Bone marrow (tissue), 2 donors: Measurements from ENCODE around the gene CLDN7.
A peak's percentile ranks its signal among the peaks of the same experiment; 100 is the strongest.

ENCODE experiments used
- DNase-seq, 2 donors: peaks; one replicate each; lab custom pipeline; 2025; lab: John Stamatoyannopoulos, UW

The CLDN7 gene

DNA sequence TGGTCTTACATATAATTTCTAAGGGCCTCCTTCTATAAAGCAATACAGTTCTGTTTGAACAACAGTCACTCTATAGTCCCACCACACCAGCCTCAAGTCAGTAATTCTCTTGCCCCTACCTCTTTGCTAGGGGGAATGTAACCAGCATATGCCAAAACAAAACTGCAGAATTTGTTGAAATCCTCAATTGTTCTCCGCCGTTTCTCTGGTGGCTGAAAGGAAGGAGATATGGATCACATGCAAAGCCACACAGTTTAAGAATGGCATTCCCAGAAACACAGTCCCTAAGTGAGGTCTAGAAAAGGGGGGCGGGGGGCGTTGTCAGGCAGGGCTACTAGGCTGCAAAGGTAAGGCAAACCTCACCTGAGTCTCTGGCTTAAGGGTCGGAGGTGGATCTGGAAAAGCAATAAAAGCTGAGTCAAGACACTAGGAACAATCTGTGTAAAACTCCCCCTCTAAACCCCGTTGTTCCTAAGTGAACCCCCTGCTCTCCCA is 25.0 kb downstream of the CLDN7 start:
- no peak for DNase-seq

DNA sequence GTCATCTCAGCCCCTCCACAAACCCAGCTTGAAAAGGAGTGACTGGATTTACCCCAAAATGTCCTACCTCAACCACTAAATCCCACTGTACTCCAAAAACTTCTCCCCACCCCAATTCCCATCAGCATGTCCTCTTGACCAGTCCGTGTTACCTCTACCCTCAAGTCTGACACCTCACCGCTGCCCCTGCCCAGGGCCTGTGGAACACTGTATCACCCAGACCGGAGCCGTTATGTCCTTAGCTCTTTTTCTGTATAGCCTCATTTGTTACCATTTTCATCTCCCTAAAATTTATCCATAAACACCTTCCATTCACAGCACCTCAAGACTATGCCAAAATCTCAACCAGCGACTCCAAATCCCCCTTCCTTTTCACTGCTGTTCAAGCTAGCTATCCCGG is 25.5 kb downstream of the CLDN7 start:
- DNase-seq, result no peak

DNA sequence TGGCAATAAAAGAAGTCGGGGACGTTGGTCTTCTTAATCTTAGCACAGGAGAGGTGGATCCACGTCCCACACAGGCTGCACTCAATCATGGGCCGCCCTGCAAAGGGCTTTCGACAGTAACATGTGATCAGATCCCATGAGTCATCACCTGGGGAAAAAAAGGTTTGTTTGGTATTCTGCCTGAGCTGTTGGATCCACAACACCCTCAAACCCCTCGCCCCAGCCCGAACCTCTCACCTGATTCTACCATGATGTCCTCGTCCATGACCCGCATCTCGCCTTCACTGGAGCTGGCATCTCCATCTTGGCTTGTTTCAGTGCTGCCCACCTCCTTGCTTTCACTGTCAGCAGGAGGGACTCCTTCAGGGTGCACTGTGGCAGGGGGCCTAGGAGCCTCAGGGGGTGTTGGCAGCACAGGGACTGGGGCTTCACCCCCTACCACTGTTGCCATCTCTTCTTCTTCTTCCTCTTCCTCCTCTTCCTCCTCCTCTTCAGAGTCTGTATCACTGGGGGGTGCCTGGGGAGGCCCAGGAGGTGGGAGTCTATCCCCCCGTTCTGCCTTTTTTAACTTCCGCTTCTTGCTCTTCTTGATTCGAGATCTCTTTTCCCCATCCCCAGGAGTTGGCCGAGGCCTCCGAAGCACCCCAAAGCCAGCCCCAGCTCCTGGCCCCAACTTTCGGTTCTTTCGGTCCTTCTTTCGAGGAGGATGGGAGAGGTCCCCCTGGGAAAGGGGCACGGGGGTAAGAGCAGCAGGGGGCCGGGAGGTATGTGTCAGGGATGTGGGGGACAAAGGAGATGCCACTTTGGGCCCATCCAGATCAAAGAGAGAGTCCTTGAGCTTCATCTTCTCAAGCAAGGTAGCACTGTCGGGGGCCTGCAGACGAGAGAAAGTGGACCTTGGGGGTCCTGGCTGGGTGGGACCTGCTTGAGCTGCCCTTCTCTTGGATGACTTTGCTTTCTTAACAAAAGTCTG is 26.3 kb downstream of the CLDN7 start:
- no peak for DNase-seq

DNA sequence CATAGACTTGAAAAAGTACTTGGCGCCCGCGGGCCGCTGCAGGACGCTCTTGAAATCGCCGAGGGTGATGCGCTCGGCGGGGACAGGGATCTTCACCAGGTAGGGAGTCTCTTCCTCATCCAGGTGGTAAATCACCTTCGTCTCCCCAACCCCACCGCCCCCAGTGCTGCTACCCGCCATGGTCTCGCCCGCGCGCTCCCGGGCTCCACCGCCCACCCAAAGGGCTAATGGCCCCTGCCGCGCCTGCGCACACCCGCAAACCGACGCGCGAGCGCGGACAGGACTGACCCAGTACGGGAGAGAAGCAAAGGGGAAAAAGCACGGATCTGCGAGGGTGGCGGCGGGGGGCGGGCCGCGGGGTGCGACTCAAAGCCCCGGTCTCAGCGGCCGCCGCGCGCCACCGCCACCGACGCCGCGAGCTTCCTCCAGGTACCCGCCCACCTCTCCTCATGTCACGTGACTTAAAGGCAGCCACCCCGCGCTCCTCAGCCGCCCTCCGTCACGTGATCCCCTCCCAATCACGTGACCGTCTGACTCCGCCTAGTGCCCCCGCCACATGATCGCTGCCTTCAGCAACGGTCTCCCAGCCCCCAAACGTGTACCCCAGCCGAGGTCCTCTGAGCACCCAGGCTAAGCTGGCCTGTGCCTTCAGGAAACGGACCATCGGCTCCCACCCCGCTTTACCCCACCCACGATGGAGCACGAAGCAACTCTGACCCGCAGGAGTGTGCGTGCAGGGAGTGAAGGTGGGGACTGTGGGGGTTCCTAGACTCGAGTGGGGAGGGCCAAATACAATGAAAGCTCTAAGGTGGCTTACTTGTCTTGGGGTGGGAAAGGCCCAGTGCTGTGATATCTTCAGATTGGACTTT is 28.0 kb downstream of the CLDN7 start, which contains the start of gene DVL2:
Gene DVL2 (minus strand): TSS at position 435 of the 869 bp plus-strand sequence. CDS start 255 bp downstream, at position 180.
- peak; percentile 82 to 94 for DNase-seq

DNA sequence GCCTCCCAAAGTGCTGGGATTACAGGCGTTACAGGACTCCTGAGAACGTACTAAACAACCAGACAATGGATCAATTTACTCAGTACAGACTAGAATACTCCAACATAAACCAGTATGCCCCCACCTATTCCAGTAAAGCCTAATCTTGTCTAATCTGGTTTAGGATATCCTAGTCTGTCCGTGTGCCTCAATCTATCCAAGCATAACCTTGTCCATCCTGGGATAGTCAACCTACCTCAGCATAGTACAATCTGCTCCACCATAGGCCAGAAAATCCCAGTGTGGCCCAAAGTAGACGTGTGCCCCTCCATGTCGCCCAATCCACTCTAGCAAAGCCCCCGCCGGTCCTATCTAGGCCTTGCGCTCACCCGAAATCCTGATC is 28.6 kb downstream of the CLDN7 start:
- DNase-seq, result no peak

DNA sequence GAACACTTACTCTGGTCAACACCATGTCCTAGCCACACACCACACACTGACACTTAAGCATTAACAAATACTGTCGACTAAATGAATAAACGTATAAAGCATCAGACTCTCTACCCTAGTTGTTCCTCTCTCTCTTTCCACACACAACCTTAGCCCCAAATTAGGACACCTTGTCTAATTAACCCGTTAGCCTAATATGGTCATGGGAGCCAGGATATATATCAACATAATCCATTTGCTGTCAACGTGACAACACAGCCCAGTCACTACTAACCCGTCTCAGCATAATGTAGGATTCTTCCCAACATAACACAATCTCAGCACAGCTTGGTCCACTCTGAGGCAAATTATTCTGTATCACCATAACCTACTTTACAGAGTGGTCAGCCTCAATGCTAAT is 30.2 kb downstream of the CLDN7 start:
- DNase-seq, result no peak

DNA sequence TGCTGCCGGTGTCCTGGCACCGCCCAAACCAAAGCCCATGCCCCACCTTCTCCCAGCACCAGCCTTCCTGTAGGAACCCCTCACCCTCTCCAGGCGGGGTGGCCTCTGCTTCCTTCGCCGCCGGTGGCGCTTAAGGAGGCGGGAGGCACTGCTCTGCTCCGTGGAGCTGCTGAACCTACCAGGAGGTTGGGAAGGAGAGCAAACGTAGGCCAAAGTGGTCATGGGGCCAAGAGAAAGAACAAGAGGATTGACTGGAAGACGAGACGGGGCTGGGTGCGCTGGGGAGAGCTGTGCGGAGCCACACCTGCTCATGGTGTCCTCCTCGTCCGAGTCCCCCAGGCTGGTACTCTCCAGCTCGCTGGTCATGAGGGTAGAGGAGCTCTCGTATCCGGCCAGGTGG is 32.8 kb downstream of the CLDN7 start:
- no peak for DNase-seq

DNA sequence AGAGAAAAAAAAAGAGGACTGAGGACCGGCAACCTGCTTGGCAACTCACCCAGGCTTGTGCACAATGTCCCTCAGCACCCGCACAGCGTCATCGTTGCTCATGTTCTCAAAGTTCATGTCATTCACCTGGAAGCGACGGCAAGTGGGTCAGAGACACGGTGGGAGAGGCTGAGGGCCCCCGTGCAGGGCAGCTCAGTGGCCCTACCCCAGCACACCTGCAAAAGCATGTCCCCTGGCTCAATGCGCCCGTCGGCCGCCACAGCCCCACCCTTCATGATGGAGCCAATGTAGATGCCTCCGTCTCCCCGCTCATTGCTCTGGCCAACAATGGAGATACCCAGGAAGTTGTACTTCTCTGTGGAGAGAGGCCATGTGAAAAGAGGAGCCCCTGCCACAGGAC is 33.4 kb downstream of the CLDN7 start:
- no peak for DNase-seq

DNA sequence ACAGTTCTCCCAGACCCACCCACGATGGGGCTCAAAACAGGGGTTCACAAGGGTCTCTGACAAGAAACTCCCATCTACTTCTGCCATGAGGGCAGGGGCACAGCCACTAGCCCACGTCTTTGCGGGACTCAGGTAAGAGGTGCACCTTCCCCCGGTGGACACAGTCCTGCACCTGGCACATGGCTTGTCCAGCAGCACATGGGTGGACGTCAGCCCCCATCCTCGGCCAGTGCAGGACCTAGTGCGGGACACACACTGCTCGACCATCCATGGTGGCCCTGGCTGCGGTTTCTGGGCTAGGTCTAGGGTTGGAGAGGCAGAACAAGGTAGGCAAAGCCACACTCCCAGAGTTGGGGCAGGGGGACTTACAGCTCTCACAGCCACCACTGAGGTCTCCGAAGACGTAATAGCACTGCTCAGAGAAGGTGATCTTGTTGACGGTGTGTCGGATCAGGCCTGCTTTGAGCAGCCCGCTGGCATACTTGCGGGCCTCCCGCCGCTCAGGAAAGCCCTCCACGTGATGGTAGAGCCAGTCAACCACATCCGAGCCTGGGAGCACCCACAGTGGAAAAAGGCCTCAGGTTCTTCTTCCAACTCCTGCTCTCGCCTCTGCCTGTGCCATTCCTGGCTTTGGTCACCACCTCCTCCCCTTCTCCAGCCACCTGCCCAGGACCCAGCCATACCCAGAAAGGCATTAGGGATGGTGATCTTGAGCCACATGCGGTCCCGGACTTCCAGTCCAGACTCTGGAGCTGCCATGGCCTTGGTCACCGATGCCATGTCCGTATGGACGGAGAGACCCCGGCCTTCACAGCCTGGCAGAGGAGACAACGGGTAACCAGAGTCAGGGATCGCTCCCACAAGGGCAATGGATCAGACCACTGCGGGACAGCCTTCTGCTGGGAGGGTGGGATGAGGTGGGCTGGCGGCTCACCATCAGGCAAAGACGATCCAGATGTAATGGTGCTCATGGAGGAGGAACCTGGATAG is 35.3 kb downstream of the CLDN7 start:
- DNase-seq, result no peak

DNA sequence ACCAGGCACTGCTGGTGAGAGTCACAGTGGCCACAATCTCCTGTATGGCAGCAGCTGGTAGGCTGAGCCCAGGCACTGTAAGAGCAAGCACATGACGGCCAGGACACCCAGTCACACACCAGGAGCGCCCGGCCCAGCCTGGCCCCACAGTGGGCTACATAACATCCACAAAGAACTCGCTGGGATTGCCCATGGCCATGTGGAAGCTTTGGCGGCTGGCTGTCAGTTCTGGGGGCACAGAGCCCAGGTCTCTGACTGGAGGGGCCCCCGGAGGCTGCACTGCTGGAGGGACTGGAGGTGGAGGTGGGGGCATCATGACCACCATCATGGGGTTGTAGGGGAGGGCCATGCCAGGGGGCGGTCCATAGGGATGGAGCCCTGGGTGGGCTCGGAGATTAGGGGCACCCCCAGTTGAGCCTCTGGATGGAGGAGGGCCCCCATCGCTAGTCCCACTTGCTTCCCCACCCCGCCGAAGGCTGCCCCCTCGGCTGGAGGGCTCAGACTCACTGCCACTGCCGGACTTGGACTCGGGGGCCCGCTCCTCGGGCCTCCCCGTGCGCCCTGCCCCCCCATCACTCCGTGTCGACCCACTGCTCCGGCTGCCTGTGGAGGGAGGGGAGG is 36.5 kb downstream of the CLDN7 start:
- DNase-seq, result no peak

DNA sequence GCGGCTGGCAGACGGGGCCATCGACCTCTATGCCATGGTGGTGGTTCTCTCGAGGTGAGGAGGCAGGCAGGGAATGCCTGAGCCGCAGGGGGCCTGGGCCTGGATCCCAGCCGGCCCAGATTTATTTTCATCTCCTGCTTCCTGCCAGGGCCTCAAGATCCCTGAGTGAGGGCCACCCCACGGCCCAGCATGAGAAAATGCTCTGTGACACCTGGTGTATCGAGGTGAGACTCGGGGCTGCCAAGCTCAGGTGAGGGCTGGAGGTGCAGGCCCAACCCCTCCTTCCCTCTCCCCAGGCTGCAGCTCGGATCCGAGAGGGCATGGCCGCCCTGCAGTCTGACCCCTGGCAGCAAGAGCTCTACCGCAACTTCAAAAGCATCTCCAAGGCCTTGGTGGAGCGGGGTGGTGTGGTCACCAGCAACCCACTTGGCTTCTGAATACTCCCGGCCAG is 37.6 kb downstream of the CLDN7 start:
- DNase-seq, result no peak

DNA sequence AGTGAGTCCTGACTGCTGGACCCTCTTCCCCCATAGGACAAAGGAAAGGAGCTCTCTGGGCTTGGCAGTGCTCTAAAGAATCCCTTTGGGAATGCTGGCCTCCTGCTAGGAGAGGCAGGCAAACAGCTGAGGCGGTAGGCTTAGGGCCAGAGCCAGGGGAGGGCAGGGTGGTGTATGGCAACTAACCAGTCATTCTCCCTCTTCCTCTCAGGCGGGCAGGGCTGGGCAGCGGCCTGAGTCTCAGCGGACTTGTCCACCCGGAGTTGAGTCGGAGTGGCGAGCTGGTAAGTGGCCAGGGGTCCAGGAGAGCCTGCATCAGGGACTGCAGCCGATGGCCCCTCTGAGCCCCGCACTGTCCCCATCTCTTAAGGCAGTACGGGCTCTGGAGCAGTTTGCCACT is 38.2 kb downstream of the CLDN7 start:
- DNase-seq, result no peak

DNA sequence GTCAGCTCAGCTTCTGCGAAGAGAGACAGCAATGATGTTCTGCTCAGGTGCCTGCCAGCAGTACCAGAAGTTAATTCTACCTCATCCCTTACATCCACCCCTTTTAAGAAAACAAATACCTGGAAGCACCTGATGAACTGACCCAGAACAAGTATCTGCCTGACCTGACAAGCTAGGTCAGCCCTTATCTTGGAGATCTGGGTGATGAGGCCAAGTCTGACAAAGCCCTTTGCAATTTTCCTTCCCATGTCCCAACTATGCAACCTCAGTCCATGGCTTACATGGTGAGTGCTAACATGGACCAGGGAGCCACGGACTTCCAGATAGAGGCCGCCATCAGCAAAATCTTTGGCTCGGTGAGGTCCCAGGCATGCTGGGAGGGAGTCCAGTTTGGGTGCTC is 38.9 kb downstream of the CLDN7 start:
- no peak for DNase-seq

DNA sequence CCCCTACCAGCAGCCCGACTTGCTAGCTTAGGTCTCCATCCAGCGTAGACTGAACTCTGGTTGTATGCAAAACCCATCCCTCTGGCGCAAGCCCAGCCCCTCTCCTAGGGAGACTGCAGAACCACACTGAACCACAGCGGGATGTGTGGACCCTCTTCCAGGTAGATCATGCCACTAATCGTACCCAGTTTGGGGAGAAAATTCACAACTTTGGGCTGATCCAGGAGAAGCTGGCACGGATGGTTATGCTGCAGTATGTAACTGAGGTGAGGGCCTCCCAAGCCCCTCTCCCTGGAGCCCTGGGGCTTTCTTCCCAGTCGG is 39.3 kb downstream of the CLDN7 start:
- DNase-seq, result no peak

DNA sequence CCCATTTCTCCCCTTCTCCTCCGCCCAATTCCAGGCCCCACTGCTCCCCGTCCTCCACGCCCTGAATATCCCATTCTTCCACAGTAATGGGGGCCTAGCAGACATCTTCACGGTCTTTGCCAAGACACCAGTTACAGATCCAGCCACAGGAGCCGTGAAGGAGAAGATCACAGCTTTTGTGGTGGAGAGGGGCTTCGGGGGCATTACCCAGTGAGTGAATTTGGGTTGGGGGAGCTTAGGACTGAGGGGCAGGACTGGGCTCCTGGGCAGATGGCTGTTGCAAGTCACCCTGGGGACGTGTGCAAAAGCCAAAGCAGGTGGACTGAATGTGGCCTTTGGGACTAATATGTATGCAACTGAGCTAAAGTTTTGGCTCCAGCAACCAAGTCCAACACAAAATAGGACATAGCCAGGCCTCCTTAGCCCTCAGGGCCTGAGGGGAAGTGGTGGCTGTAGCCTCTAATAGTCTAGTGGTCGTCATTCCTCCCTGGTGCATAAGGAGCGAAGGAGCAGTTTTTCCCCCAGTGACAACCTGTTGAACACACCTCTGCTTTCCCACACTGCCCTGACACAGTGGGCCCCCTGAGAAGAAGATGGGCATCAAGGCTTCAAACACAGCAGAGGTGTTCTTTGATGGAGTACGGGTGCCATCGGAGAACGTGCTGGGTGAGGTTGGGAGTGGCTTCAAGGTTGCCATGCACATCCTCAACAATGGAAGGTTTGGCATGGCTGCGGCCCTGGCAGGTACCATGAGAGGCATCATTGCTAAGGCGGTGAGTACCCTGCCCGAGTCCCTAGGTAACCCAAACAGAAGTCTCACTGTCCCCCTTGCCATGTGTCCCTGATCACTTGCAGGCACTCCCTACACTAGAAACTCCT is 39.9 kb downstream of the CLDN7 start:
- no peak for DNase-seq

DNA sequence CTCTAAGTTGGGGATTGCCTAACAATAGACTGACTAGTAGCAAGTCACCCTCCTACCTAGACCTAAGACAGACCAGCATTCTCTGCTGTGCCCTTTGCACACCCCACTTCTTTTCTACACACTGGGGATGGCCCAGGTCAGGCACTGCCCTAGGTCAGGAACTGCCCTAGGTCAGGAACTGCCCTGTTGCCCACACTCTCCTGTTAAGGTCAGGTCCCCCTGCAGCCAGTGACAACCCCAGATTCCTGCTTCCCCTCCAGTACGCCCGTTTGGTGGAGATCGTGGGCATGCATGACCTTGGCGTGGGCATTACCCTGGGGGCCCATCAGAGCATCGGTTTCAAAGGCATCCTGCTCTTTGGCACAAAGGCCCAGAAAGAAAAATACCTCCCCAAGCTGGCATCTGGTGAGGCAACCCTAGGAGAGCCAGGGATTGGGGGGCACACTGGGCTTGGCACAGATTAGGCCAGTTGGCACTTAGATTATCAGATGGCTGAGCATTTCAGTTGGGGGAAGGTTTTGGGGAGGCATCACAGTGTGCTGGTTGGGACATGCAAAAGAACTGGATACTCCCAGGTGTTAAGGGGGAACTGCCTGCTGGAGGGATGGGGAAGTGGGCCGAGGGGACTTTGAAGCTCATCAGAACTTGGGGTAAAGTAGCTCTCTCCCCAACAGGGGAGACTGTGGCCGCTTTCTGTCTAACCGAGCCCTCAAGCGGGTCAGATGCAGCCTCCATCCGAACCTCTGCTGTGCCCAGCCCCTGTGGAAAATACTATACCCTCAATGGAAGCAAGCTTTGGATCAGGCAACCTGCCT is 40.8 kb downstream of the CLDN7 start:
- no peak for DNase-seq

DNA sequence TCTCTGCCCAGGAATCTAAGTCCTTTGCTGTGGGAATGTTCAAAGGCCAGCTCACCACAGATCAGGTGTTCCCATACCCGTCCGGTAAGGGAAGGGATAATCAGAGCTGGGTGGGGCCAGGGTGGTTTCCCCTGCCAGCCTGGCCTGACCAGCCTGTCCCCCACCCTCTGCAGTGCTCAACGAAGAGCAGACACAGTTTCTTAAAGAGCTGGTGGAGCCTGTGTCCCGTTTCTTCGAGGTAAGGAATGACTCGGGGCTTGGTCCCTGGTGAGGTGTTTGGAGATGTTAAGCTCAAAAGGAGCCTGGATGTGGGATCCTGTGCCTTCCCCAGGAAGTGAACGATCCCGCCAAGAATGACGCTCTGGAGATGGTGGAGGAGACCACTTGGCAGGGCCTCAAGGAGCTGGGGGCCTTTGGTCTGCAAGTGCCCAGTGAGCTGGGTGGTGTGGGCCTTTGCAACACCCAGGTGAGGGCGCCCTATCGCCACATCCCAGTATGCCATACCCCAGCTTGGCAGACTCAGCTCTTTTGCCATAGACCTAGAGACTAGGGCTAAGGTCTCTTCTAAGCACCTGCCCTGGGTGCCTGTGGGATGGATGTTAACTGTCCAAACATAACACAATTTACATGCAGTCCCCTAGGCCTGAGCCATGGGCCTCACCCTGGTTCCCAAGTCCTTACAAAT is 41.5 kb downstream of the CLDN7 start:
- peak in 1 of 2 donors; percentile 15 for DNase-seq

DNA sequence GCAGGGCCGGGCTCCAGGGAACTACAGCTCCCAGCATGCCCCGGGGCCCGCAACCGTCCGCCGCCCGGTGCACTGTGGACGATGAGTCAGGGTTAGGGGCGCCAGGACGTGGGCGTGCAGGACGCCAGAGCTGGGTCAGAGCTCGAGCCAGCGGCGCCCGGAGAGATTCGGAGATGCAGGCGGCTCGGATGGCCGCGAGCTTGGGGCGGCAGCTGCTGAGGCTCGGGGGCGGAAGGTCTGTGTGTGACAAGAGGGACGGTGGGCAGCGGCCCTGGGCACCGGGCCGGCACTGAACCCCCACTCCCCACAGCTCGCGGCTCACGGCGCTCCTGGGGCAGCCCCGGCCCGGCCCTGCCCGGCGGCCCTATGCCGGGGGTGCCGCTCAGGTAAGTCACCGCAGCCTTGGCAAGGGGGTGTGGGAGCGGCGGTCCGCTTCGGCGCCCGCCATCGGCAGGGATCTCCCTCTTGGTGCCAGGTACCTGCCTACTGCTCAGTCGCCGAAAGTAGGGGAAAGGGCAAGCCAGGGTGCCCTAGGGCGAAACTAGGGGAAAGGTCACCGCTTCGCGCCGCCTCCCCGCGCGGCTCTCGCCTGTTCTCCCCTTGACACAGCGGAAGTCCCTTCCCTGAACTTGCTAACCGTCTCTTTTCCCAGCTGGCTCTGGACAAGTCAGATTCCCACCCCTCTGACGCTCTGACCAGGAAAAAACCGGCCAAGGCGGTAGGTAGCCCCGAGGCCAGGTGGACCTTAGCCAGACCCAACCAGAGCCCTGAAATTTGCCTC is 42.3 kb downstream of the CLDN7 start, which contains the start of the genes ACADVL and DLG4:
Gene ACADVL (plus strand): TSS at position 127 of the 781 bp plus-strand sequence. CDS start 47 bp downstream, at position 174.
Gene DLG4 (minus strand): TSS at position 25 of the 781 bp plus-strand sequence.
- DNase-seq, result peak; percentile 50 to 56
